NCI-H128 (cell line): ENCODE data around the gene HKDC1.
A peak's percentile ranks its signal among the peaks of the same experiment; 100 is the strongest.

Experiments used
- DNase-seq: peaks from one replicate; lab custom pipeline; 2025; ENCODE audit not compliant: unreplicated experiment; lab: John Stamatoyannopoulos, UW

HKDC1 gene

GRCh38 chr10:69216577-69217118 is 3.5 kb upstream of the HKDC1 start:
- DNase-seq, result no peak

DNA sequence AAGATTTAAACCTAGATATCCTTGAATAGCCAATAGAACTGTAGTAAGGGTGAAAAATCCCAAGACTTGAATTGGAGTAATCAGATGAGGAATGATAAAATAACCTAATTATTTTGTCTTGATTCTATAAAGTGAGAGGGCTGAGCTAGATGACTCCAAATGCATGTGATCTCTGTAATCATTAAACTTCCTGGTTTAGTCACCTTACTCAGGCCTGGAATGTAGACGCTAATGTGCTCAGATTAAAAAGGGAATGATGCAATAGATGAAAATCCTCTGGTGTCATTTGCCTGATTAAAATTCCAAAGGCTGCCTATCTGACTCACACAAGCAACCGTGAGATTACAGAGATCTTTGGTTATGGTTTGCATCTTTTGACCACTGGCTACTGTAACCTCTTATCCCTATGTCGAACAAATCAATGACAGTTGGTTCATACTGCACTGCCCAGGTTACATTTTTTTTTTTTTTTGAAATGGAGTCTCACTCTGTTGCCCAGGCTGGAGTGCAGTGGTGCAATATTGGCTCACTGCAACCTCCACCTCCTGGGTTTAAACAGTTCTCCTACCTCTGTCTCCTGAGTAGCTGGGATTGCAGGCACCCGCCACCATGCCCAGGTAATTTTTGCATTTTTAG is 2.9 kb upstream of the HKDC1 start:
- no peak for DNase-seq

DNA sequence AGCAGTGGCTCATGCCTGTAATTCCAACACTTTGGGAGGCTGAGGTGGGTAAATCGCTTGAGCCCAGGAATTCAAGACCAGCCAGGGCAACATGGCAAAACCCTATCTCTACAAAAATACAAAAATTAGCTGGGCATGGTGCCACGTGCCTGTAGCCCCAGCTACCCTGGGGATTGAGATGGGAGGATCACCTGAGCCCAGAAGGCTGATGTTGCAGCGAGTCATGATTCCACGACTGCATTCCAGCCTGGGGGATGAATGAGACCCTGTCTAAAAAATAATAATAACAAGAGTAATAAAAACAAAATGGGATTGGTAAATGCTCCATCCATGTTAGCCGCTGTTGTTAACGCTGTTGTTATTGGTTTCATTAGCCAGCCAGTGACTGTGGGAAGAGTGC is 1.3 kb upstream of the HKDC1 start:
- no peak for DNase-seq

- no peak for DNase-seq
Measured at GRCh38 chr10:69220507-69220906, 375 bp downstream of the HKDC1 start.

GRCh38 chr10:69222157-69223027 is 2.3 kb downstream of the HKDC1 start:
- DNase-seq, result no peak

GRCh38 chr10:69223028-69223342 is 2.9 kb downstream of the HKDC1 start:
- DNase-seq, result no peak

GRCh38 chr10:69224862-69225657 is 4.9 kb downstream of the HKDC1 start:
- DNase-seq, result no peak

DNA sequence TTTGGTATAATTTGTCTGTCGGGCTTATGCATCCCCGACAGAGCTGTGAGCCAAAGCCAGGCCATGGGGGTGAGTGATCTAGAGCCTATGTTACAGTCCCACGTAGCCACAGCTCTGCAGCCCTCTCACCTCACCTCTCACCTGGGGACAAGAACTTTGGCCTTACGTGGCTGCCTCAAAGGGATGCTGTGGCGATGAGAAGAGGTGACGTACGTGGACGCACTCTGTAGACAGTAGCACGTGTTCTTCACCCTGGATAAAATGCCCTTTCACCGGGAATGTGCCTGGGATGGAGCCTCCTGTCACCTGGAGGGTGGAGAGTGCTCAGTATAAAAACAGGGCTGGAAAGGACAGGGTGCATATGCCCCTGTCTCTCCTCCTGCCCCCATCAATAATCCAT is 5.5 kb downstream of the HKDC1 start:
- DNase-seq, result no peak

DNA sequence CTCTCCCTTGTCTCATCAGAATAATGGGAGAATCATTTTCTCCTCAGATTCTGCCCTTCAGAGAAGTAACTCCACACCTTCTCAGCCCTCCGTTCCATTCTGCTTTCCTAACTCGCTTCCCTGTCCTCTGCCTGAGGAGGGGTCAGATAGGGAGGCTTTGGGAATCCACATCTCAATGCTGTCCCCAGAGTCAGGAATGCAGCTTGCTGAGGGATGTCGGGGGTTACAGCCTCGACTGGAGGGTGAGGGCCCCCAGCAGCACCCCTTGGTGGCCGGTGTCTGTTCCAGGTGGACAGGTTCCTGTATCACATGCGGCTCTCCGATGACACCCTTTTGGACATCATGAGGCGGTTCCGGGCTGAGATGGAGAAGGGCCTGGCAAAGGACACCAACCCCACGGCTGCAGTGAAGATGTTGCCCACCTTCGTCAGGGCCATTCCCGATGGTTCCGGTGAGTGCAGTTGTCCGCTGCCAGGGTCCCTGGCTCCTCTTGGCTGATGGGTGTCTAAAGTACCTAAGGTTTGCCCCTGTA is 6.9 kb downstream of the HKDC1 start:
- DNase-seq, result no peak

DNA sequence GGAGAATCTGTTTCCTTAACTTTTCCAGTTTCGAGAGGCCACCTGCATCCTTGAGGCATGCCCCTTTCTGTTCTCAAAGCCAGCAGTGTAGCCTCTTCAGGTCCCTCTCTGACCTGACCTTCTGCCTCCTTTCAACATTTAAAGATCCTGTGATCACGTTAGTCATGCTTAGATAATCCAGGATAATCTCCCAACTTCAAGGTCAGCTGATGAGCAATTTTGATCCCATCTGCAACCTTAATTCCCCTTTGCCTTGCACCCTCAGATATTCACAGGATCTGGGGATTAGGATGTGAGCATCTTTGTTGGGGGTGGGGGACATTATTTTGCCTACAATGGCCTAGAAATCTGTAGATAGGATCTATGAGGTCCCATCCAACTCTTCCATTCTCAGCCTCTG is 8.0 kb downstream of the HKDC1 start:
- DNase-seq, result no peak

- DNase-seq, result no peak
Measured at GRCh38 chr10:69229616-69229916, 9.4 kb downstream of the HKDC1 start.

GRCh38 chr10:69230128-69230527 is 10.0 kb downstream of the HKDC1 start:
- DNase-seq, result no peak

DNA sequence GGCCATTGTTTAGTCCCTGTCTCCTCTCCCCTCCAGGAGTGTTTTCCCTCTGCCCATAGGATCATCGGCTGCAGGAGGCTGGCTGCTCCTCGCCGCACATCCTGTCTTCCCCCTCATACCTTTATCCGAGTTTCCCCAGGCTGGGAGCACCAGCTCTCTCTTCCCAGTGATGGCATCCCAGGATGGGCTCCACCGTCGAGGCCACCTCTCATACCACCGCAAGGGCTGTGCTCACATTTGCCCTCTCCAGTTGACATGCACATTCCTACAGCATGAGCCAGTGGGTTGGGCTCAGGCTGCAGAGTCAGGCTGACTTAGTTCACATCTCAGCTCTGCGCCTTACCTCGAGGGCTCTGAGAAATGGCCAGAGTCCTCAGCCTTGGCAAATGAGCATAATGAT is 12.1 kb downstream of the HKDC1 start:
- no peak for DNase-seq

DNA sequence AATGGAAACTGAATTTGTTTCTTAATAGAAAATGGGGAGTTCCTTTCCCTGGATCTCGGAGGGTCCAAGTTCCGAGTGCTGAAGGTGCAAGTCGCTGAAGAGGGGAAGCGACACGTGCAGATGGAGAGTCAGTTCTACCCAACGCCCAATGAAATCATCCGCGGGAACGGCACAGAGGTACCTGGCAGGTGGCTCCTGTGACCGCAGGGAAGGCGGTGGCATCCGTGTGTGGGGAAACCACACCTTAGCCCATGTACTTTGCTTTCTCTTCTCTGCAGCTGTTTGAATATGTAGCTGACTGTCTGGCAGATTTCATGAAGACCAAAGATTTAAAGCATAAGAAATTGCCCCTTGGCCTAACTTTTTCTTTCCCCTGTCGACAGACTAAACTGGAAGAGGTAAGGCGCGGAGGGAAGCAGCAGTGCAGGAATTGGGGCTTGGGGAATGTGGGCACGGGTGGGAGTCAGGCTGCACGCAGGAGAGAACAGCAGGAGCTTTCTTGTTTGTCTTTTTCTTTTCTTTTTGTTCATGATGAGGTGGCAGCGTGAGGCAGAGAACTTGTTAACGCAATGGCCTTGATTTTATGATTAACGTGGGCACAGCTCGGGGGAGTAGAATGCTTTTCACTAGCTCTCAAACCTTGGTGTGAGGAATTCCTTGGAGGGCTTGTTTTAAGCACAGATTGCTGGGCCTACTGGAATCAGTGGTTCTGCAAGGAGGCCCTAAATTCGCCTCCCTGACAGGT is 12.8 kb downstream of the HKDC1 start:
- DNase-seq, result no peak

DNA sequence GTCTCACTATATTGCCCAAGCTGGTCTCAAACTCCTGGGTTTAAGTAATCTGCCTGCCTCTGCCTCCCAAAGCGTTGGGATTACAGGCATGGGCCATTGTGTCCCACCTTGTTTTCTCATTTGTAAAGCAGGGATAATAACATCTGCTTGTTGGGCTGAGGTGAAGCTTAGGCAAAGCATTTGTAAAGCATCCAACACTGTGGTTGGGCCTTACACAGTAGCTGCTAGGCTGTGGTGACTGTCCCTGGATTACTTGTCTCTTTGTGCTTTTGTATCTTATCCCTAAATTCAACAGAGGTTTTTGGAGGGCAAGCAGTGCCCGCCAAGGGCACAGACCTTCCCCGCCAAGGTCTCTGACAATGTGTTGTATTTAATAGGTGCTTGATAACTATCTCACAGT is 14.3 kb downstream of the HKDC1 start:
- DNase-seq, result no peak

DNA sequence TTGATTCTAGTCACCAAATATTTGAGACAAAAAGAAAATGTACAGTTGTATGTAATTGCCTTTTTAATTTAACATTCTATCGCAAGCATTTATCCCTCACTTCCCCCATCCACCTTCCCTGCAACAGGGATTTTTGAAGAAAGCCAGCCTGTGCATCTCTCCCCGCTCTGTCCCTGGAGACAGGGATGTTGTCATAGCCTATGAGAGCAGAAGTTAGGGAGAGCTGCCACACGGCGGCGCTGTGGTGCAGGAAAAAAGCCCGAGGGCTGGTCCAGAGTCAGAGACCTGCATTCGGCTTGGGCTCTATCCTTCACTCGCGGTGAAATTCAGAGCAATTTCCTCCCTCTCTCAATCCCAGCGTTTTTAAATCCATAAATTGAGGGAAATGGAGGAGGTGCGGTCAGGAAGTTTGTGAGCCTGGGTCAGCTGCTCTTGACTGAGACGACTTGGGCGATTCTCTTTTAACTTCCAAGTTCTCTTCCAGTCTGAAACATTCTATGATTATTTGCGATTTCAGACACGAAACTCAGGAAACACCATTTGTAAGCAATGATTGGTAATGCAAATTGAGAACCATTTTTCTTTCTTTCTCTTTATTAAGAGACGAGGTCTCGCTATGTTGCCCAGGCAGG is 17.5 kb downstream of the HKDC1 start:
- DNase-seq, result peak; percentile 57

DNA sequence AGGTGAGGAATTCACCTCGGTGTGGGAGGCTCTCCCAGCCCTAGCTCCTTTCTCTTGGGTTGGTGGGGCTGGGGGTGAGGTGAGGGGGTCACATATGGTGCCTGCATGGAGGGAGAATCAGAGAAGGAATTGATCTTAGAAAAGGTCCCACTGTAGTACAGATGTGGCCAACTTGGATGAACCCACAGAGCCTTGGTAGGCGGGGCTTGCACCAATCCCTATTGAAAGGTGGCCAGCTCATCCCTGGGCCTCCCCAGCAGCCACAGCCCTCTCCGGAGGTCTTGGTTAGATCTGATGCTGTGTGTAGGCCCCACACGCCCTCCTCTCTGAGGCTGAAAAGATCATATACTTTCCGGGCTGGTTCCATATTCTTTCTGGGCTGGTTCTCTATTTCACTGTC is 19.0 kb downstream of the HKDC1 start:
- DNase-seq, result no peak

DNA sequence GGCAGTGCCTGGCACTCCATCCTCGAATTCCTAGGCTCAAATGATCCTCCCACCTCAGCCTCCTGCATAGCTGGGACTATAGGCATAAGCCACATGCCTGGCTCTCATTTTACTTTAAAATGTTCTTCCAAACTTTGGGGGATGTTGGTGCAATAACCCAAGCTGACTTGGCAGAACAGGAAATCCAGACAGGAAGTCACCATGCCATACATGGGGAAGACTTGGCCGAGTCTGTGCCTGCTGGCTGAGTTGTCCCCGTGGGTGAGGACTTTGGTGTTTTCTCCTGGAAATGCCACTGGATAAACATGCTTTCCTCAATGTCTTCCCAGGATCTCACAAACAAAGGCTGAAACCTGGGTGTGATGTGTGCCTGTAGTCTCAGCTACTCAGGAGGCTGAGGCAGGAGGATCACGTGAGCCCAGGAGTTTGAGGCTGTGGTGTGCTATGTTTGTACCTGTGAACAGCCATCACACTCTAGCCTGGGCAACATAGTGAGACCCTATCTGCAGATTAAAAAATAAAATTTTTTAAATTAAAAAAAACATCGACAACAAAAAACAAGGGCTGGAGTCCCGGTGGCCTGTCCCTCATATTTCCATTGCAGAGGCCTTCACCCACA is 19.8 kb downstream of the HKDC1 start:
- DNase-seq, result no peak

- no peak for DNase-seq
Measured at GRCh38 chr10:69240455-69240854, 20.3 kb downstream of the HKDC1 start.

- DNase-seq, result no peak
Measured at GRCh38 chr10:69241575-69241974, 21.4 kb downstream of the HKDC1 start.
